GM11168 (cell line): Measurements from ENCODE around the gene USP22.
"Not testable (repeated sequence)": the region's sequence is repeated elsewhere in the genome, so short reads cannot be mapped to it uniquely, and the experiment has no call there.

Experiments
- in situ Hi-C: fragments of 300-500 bp; cut with MboI; formaldehyde crosslinking; loops from one replicate; pipeline ENCODE4 v1.12.0; 2022; ENCODE audit warnings: low sequenced_read_pairs; ENCODE audit not compliant: unreplicated experiment

Gene USP22

GRCh38 chr17:20991276-20992037 is 51.4 kb downstream of the USP22 start:
- in situ Hi-C loops = no loop called here

GRCh38 chr17:20989991-20990855 is 52.6 kb downstream of the USP22 start:
- in situ Hi-C loops = no loop called here

GRCh38 chr17:20989481-20989880 is 53.3 kb downstream of the USP22 start:
- in situ Hi-C loops = no loop called here

- in situ Hi-C loops = no loop called here
Measured at GRCh38 chr17:20988896-20989295, 53.9 kb downstream of the USP22 start.

- in situ Hi-C loops = no loop called here
Measured at GRCh38 chr17:20988001-20988636, 54.7 kb downstream of the USP22 start.

- in situ Hi-C loops = no loop called here
Measured at GRCh38 chr17:20987511-20987910, 55.3 kb downstream of the USP22 start.

- in situ Hi-C loops = no loop called here
Measured at GRCh38 chr17:20986767-20987510, 55.9 kb downstream of the USP22 start.

GRCh38 chr17:20983359-20983637 is 59.5 kb downstream of the USP22 start:
- in situ Hi-C loops = no loop called here

GRCh38 chr17:20982589-20983358 is 60.0 kb downstream of the USP22 start:
- in situ Hi-C loops = no loop called here

- in situ Hi-C loops = no loop called here
Measured at GRCh38 chr17:20981046-20981920, 61.5 kb downstream of the USP22 start.

GRCh38 chr17:20979792-20980083 is 63.1 kb downstream of the USP22 start:
- in situ Hi-C loops = no loop called here

- in situ Hi-C loops = not testable (repeated sequence)
Measured at GRCh38 chr17:20979007-20979791, 63.6 kb downstream of the USP22 start.

GRCh38 chr17:20977609-20978253 is 65.1 kb downstream of the USP22 start:
- in situ Hi-C loops = not testable (repeated sequence)

GRCh38 chr17:20975566-20975965 is 67.2 kb downstream of the USP22 start:
- in situ Hi-C loops = no loop called here

- in situ Hi-C loops = no loop called here
Measured at GRCh38 chr17:20970329-20970728, 72.5 kb downstream of the USP22 start.

GRCh38 chr17:20968913-20969616 is 73.7 kb downstream of the USP22 start:
- in situ Hi-C loops = no loop called here

GRCh38 chr17:20967776-20968175 is 75.0 kb downstream of the USP22 start:
- in situ Hi-C loops = no loop called here
